Fibroblast of the aortic adventitia (primary cell): ENCODE results near the gene TTYH3. TPM values are rescaled to one million over a fixed set of nuclear protein-coding genes. Genes with fewer than 3 reads are reported as not detected.

ENCODE experiments used
- DNase-seq: peaks from one replicate; pipeline ENCODE4 v3.0.0-alpha.2; 2010; ENCODE audit warnings: low read depth
- H3K4me3 ChIP-seq: 2 replicates; pipeline ENCODE4 v1.5.1; 2011; ENCODE audit warnings: low read depth, mild to moderate bottlenecking, control low read depth, low read length, moderate library complexity
- total RNA-seq: library from RNA; depleted of rRNA; stranded (reverse); fragments of >200 nt; gene quantifications from 2 replicates; pipeline ENCODE4 v1.2.3, GENCODE V29; 2012; ENCODE audit warnings: low replicate concordance
- TF ChIP-seq, protein P1 (sequence below): IDR thresholded peaks from 2 replicates; pipeline ENCODE4 v1.5.1; 2011; ENCODE audit warnings: mild to moderate bottlenecking, low read length, control low read depth, inconsistent platforms; ENCODE audit not compliant: insufficient read depth

Gene TTYH3
- total RNA-seq, 1 donor: 27.9 TPM

GRCh38 chr7:2708547-2709310 is 76.9 kb downstream of the TTYH3 start:
- DNase-seq: no peak
- TF ChIP-seq, protein P1, sequence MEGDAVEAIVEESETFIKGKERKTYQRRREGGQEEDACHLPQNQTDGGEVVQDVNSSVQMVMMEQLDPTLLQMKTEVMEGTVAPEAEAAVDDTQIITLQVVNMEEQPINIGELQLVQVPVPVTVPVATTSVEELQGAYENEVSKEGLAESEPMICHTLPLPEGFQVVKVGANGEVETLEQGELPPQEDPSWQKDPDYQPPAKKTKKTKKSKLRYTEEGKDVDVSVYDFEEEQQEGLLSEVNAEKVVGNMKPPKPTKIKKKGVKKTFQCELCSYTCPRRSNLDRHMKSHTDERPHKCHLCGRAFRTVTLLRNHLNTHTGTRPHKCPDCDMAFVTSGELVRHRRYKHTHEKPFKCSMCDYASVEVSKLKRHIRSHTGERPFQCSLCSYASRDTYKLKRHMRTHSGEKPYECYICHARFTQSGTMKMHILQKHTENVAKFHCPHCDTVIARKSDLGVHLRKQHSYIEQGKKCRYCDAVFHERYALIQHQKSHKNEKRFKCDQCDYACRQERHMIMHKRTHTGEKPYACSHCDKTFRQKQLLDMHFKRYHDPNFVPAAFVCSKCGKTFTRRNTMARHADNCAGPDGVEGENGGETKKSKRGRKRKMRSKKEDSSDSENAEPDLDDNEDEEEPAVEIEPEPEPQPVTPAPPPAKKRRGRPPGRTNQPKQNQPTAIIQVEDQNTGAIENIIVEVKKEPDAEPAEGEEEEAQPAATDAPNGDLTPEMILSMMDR: no peak
- H3K4me3 ChIP-seq: no peak overlapping the region

DNA sequence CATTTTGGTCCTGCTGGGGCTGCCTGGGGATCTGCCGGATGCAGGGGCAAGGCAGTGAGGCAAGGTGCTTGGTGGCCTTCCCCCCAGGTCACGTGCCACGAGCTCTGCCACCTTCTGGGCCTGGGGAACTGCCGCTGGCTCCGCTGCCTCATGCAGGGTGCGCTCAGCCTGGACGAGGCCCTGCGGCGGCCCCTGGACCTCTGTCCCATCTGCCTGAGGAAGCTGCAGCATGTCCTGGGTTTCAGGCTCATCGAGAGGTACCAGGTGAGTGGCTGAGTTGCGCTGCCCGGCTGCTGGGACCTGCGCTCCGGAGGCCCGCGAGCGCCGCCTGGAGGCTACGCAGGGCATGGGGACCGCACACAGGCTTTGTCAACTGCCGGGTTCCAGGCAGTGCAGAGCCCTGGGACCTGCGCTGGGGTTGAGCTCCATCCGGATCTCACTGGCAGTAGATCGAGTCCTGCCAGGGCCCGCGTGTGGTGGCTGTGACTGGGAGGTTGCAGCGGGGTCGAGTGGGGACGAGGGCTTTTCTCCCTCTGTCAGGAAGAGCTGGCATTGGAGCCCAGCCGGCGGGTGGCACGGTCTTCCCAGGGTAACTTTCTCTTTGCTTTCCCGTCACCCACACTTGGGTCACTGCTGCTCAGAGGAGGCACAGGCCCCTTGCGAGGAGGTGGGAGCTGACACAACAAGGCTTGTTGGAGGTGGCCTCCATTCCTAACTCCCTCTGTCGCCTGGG is 77.9 kb downstream of the TTYH3 start:
- DNase-seq: peak; percentile 43
- TF ChIP-seq, protein P1: peak; percentile 92
- peak overlapping the region; percentile 9 for H3K4me3 ChIP-seq

DNA sequence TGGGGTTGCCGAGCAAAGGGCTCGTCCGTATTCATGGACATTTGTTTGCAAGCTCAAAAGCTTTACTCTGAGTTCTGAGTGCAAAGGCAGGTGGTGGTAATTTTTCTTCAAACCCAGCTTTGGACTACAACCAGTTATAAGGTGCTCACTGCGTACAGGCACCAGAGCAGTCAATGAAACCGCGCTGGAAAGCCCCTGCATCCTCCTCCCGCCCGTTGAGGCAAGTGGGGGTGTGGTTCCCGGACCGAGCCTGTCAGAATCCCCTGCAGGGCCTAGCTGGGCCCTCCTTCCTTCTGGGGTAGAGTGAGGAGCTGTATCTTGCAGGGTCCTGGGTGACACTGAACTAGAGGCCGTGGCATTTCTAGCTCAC is 78.5 kb downstream of the TTYH3 start:
- TF ChIP-seq, protein P1: no peak
- no peak overlapping the region for H3K4me3 ChIP-seq
- DNase-seq: no peak

DNA sequence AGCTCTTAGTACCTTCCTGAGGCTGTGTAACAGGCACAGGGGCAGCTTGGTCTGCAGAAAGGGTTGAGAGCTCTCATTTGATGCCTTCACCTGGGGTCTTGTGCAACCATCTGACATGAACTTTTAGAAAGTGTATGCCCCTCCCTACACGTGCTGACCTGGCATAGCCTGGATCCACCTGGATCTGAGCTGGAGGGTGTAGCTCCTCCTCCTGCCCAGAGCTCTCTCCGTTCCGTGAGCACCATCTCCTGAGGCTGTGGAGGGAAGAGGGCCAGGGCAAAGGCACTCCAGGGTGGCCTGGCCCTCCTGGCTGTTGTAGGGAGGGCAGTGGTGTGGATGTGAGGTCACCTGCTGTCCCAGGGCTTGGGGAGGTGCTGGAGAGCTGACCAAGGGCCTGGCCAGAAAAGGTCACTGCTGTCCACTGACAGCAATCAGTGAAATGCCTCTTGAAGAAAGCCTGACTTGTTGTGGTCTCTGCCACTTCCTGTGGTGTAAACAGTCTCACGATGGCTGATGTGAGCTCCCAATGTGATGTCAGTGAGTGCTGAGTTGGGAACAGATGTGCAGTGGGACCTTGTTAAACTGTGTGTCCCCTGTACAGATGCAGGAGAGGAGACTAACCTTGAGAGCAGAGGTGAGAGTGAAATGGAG is 79.2 kb downstream of the TTYH3 start:
- DNase-seq: no peak
- TF ChIP-seq, protein P1: no peak

DNA sequence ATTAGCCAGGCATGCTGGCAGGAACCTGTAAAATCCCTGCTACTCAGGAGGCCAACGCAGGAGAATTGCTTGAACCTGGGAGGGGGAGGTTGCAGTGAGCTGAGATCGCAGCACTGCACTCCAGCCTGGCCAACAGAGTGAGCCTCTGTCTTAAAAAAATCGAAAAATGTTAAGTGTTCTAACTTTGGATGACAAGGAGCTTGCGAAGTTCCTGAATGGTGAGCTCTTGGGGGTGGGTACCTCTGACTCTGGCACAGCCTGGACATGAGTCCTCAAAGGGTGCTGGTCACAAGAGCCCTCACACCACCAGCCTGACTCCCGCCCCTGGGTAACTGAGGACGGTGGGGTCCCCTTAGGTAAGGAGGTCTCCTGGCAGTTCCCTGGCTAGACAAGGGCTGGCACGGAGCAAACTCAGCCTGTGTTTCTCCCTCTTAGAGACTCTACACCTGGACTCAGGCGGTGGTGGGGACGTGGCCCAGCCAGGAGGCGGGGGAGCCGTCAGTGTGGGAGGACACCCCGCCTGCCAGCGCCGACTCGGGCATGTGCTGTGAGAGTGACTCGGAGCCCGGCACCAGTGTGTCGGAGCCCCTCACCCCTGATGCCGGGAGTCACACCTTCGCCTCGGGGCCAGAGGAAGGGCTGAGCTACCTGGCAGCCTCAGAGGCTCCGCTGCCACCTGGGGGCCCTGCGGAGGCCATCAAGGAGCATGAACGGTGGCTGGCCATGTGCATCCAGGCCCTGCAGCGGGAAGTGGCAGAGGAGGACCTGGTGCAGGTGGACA is 80.3 kb downstream of the TTYH3 start:
- DNase-seq: no peak
- TF ChIP-seq, protein P1: no peak

More for the DNA sequence above, 79.2 kb downstream of the TTYH3 start:
- no peak overlapping the region for H3K4me3 ChIP-seq

DNA sequence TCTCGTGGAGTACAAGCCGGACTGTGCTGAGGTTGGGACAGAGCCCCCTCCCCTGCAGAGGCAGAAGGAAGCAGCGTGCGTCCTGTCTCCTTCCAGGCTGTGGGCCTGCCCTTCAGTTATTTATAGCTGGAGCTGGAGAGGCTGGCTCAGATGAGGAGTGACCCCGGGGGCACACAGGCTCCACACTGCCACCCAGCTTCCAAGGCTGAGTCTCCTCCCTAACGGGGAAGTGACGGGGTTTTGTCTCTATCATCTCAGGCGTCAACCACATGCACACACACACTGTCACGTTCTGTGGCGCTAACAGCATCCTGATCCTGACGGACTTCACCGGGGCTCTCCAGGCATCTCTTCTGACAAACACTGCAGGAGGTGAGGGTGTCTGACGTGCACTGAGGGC is 81.6 kb downstream of the TTYH3 start:
- TF ChIP-seq, protein P1: no peak
- H3K4me3 ChIP-seq: no peak overlapping the region
- DNase-seq: no peak

More for the DNA sequence above, 80.3 kb downstream of the TTYH3 start:
- no peak overlapping the region for H3K4me3 ChIP-seq
